ENCODE results near the gene CNIH3. TPM values are rescaled to one million over a fixed set of nuclear protein-coding genes. Genes with fewer than 3 reads are reported as not detected.

The CNIH3 gene
- total and polyA plus RNA-seq, 2 donors (not counting 3 experiments of a cell fraction or from before 2014, with no cell fraction given): 1.3 to 2.5 TPM

GRCh38 chr1:224719716-224720115 lies 103.6 kb downstream of the CNIH3 start:
- no peak overlapping the region for H3K4me3 ChIP-seq (replicated peaks in 1 of 3; ENCODE audit: insufficient read depth in 1 of 3, low read depth in 1 of 3, low read length in 3 of 3)
- H3K4me1 ChIP-seq (ENCODE audit: control insufficient read depth, extremely low read depth, insufficient read depth, low read length): no peaks in the 10 kb centered on the region
- no peak overlapping the region for H3K27ac ChIP-seq (ENCODE audit: insufficient read depth, low read depth, low read length)
- H3K9ac ChIP-seq (replicated peaks; ENCODE audit: extremely low read depth, insufficient read depth, low read length): no peak overlapping the region
- no peaks in the 10 kb centered on the region for H3K36me3 ChIP-seq (ENCODE audit: control insufficient read depth in 2 of 2, extremely low read depth in 1 of 2, insufficient read depth in 2 of 2, low read length in 2 of 2)
- no peaks in the 10 kb centered on the region for H3K9me3 ChIP-seq (replicated peaks; ENCODE audit: control insufficient read depth, insufficient read depth, low read length)
- no peaks in the 10 kb centered on the region for H3K79me2 ChIP-seq (ENCODE audit: control insufficient read depth, insufficient read depth, low read length)
- H3K9me1 ChIP-seq (replicated peaks; ENCODE audit: control insufficient read depth, extremely low read depth, insufficient read depth, low read length): no peaks in the 10 kb centered on the region
- BruUV-seq (replicated peaks): no TSS peak
- dilution Hi-C loops (cut with MboI; ENCODE audit: extremely low pct_ligation_motif_present, low sequenced_read_pairs) (no loop called here), intact Hi-C loops (cut with micrococcal nuclease) (no loop called here)
- ChIA-PET CTCF (no interaction called here), POLR2A (no interaction called here)
- H3K27me3 ChIP-seq (ENCODE audit: control insufficient read depth in 2 of 2, insufficient read depth in 2 of 2, low read length in 2 of 2): no peaks in the 10 kb centered on the region
- no peak overlapping the region for H2AFZ ChIP-seq (ENCODE audit: low read depth, low read length)
- no peaks in the 10 kb centered on the region for H4K20me1 ChIP-seq (replicated peaks; ENCODE audit: control insufficient read depth, extremely low read depth, insufficient read depth, low read length)
- TF ChIP-seq CTCF (IDR thresholded peaks at IDR 0.05; ENCODE audit: extremely low read depth in 1 of 2, insufficient read depth in 1 of 2, low read depth in 1 of 2, low read length in 2 of 2) (no peak), FOS (IDR thresholded peaks at IDR 0.05; ENCODE audit: borderline replicate concordance, insufficient read depth, low read length) (no peak), MAX (IDR thresholded peaks at IDR 0.05; ENCODE audit: insufficient read depth, insufficient read length) (no peak), JUN (IDR thresholded peaks at IDR 0.05; ENCODE audit: borderline replicate concordance, insufficient read depth, insufficient read length, low read depth) (no peak), EZH2 (IDR thresholded peaks at IDR 0.05; ENCODE audit: borderline replicate concordance, low read depth, low read length, severe bottlenecking) (no peak), GATA2 (IDR thresholded peaks at IDR 0.05; ENCODE audit: insufficient read depth, insufficient read length, low read depth, low read length) (no peak), POLR2A (IDR thresholded peaks at IDR 0.05; ENCODE audit: low read depth, low read length) (no peak), MYC (IDR thresholded peaks at IDR 0.05; ENCODE audit: low read depth, low read length) (no peak), POLR2AphosphoS5 (IDR thresholded peaks at IDR 0.05; ENCODE audit: insufficient read depth, low read depth, low read length) (no peak)
- no peak for DNase-seq (ENCODE audit: low read depth, low spot score)
- H3K4me2 ChIP-seq (ENCODE audit: insufficient read depth, low read length): no peak overlapping the region
- FAIRE-seq: no peak

Measured in endothelial cell of umbilical vein (primary cell).